Measurements from ENCODE around the gene RAB12. TPM values are rescaled to one million over a fixed set of nuclear protein-coding genes. Genes with fewer than 3 reads are reported as not detected.

Gene RAB12
- total and polyA plus RNA-seq, 2 of the 8 experiments (the other 6 are each of a cell fraction or from before 2014, with no cell fraction given): 19.7 to 45.9 TPM

DNA sequence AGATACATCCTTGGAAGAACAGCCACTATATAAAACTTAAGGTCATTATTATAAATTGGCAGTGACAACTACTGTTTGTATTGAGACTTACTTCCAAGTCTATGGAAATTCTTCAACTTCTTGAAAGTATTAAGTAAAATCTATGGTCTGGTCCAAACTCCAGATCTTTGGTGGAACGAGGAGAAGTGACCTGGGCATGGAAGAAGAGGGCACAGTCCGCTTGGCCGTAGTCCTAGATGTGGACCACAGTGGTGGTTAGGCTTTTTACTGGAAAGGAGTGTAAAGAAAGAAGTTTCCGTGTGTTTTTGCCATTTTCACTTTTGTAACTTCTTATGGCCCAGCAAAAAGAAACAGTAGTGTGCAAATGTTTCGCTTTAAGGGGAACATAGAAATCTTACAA is 9.8 kb downstream of the RAB12 start:
- no peak overlapping the region for H2AFZ ChIP-seq (ENCODE audit: low read length)
- H4K8ac ChIP-seq (ENCODE audit: extremely low read depth, insufficient read depth, low read length): no peak overlapping the region
- peak overlapping the region; percentile 81; the same call in 1 of the 2 replicates for H3K18ac ChIP-seq (ENCODE audit: extremely low read depth, low read length)
- peaks cover 48 to 86% of the 10 kb centered on the region in 2 experiments for H3K79me2 ChIP-seq (ENCODE audit: control insufficient read depth in 1 of 2, insufficient read depth in 2 of 2, low read length in 2 of 2)
- H3K9me3 ChIP-seq (ENCODE audit: insufficient read depth in 2 of 2, low read depth in 1 of 2, low read length in 1 of 2): no peaks in the 10 kb centered on the region
- H3K79me1 ChIP-seq (ENCODE audit: low read depth, low read length): peaks cover 6% of the 10 kb centered on the region
- H3K56ac ChIP-seq (replicated peaks; ENCODE audit: insufficient read length, low read depth, low read length): no peak overlapping the region
- H3K4me2 ChIP-seq (ENCODE audit: insufficient read depth in 1 of 2, low read depth in 2 of 2, low read length in 2 of 2): no peak overlapping the region
- DNase-seq (ENCODE audit: low read depth in 1 of 2, low spot score in 2 of 2): peak in 1 of 2 experiments; percentile 32
- no peak overlapping the region for H3K14ac ChIP-seq (ENCODE audit: insufficient read length)
- no peak overlapping the region for H4K91ac ChIP-seq (replicated peaks; ENCODE audit: insufficient read length, low read length)
- peak overlapping the region; percentile 18 for H4K5ac ChIP-seq (ENCODE audit: insufficient read length, low read depth, low read length)
- H3K27ac ChIP-seq (ENCODE audit: low read depth, low read length): no peak overlapping the region
- peaks cover 13 to 41% (median 34%) of the 10 kb centered on the region in 4 experiments for H3K4me1 ChIP-seq (replicated peaks in 1 of 4; ENCODE audit: control insufficient read depth in 3 of 4, insufficient read depth in 4 of 4, low read length in 3 of 4)
- H3K36me3 ChIP-seq (ENCODE audit: control insufficient read depth in 2 of 4, insufficient read depth in 4 of 4, low read length in 3 of 4): no peaks in the 10 kb centered on the region
- H2BK12ac ChIP-seq (ENCODE audit: low read depth, low read length): 0 out of 2 replicates have a peak overlapping the region, but pooled peaks have one; percentile 10
- ChIA-PET CTCF (ENCODE audit: partially characterized antibody) (no interaction called here), POLR2A (ENCODE audit: partially characterized antibody) (no interaction called here)
- no peak overlapping the region; the same call in 1 of the 2 replicates for H2AK5ac ChIP-seq (ENCODE audit: low read depth, low read length)
- no peak overlapping the region for H2BK120ac ChIP-seq (replicated peaks; ENCODE audit: low read depth, low read length)
- H3K23ac ChIP-seq (ENCODE audit: insufficient read length): no peak overlapping the region
- no peaks in the 10 kb centered on the region for H3K27me3 ChIP-seq (replicated peaks in 1 of 4; ENCODE audit: control insufficient read depth in 3 of 4, extremely low read depth in 1 of 4, insufficient read depth in 3 of 4, low read length in 3 of 4)
- H3K9ac ChIP-seq (replicated peaks in 1 of 4; ENCODE audit: extremely low read depth in 1 of 4, low read depth in 3 of 4, low read length in 3 of 4): no peak overlapping the region
- H2BK15ac ChIP-seq (ENCODE audit: low read length): no peak overlapping the region
- H3K4ac ChIP-seq (replicated peaks; ENCODE audit: insufficient read length, low read depth, low read length): no peak overlapping the region
- no peak for FAIRE-seq
- H3K23me2 ChIP-seq (ENCODE audit: low read depth, low read length): no peaks in the 10 kb centered on the region
- H3K4me3 ChIP-seq (ENCODE audit: extremely low read depth in 1 of 4, insufficient read depth in 2 of 4, low read depth in 3 of 4, low read length in 4 of 4): no peak overlapping the region
- 0 out of 2 replicates have a peak overlapping the region, but pooled peaks have one; percentile 5 for H2BK5ac ChIP-seq (ENCODE audit: low read depth, low read length)
- H2BK20ac ChIP-seq (ENCODE audit: low read length): no peak overlapping the region
- 97% methylated on average over 5 of the region's 5 CpGs; no CpG with 5 or more reads in 1 of the 2 experiments for WGBS, 2 experiments (ENCODE audit: extremely low coverage in 1 of 2, insufficient coverage in 1 of 2, insufficient read length in 1 of 2, insufficient replicate concordance in 2 of 2, low coverage in 1 of 2, low lambda C conversion rate in 2 of 2, missing lambda C conversion rate in 1 of 2)
- peaks cover 2 to 3% of the 10 kb centered on the region in 2 experiments for H4K20me1 ChIP-seq (replicated peaks in 1 of 2; ENCODE audit: control insufficient read depth in 1 of 2, insufficient read depth in 2 of 2, low read length in 2 of 2)
- no peak for TF ChIP-seq RXRA (IDR thresholded peaks at IDR 0.05; ENCODE audit: insufficient read depth, low read depth, low read length)
- no peak for TF ChIP-seq CBX5 (IDR thresholded peaks at IDR 0.05; ENCODE audit: low read depth, low read length)
- TF ChIP-seq CBX8 (IDR thresholded peaks at IDR 0.05; ENCODE audit: borderline replicate concordance, low read depth, low read length): no peak
- TF ChIP-seq CTCF (IDR thresholded peaks at IDR 0.05; ENCODE audit: control extremely low read depth in 1 of 3, insufficient read depth in 1 of 3, low read depth in 1 of 3, low read length in 3 of 3): no peak
- no peak for TF ChIP-seq BACH1 (IDR thresholded peaks at IDR 0.05; ENCODE audit: low read length)
- no peak for TF ChIP-seq BRCA1 (IDR thresholded peaks at IDR 0.05; ENCODE audit: low read depth, low read length)
- TF ChIP-seq GTF2F1 (IDR thresholded peaks at IDR 0.05; ENCODE audit: borderline replicate concordance, low read depth, low read length): no peak
- no peak for TF ChIP-seq TAF1 (IDR thresholded peaks at IDR 0.05; ENCODE audit: low read depth, low read length)
- no peak for TF ChIP-seq EGR1 (IDR thresholded peaks at IDR 0.05; ENCODE audit: borderline replicate concordance, low read depth, low read length)
- no peak for TF ChIP-seq USF2 (IDR thresholded peaks at IDR 0.05; ENCODE audit: low read length)
- TF ChIP-seq TCF12 (IDR thresholded peaks at IDR 0.05; ENCODE audit: low read depth, low read length): no peak
